ENCODE data around the gene ARHGEF17. TPM values are rescaled to one million over a fixed set of nuclear protein-coding genes. Genes with fewer than 3 reads are reported as not detected.

Gene ARHGEF17
- total RNA-seq, 1 donor from 2014 or later = 0.05 TPM

DNA sequence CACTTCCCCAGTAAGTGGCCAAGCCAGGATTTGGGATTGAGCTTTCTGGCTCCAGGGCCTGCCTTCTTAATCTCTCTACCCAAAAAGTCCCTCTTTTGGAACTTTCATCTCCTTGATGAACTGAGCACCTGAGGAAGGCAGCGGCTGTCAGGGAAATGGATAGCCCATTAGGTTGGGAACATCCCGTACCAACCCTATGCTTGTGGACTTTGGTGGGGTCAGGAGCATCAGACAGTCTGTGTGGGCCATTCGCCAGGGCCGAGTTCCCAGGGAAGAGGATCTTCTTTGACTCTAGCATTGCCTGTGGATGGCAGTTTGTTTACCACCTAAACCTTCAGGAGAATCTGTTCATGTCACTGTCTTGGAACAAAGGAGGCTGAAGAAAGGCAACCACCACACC lies 30.2 kb downstream of the ARHGEF17 start:
- H3K36me3 Mint-ChIP-seq (ENCODE audit: low read depth) = no peaks in the 10 kb centered on the region
- no peak overlapping the region for H3K27ac Mint-ChIP-seq
- H3K9me3 Mint-ChIP-seq = no peaks in the 10 kb centered on the region
- no peaks in the 10 kb centered on the region for H3K4me1 Mint-ChIP-seq (ENCODE audit: low read depth)
- H3K4me3 Mint-ChIP-seq = no peak overlapping the region
- H3K27me3 Mint-ChIP-seq (ENCODE audit: insufficient read depth) = peaks cover 9% of the 10 kb centered on the region
- intact Hi-C loops (cut with micrococcal nuclease) = no loop called here
- DNase-seq (ENCODE audit: low spot score) = no peak

DNA sequence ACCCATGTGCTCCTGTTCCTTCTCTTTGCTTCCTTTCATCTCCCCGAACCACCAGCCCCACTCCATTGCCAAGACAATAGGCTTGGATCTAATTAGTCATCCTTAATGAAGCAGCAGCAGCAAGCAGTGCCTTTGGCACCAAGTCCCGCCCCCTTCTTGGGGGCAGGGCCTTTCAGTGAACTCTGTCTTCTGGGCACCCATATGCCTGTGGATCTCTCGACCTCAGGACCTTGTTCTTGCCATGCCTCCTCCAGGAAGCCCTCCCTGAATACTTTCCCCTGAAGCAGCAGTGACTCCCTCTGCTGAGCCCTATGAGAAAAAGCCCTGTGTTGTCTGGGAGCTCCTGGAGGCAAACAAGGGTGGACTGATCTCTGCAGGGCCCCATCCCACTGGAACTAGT lies 32.1 kb downstream of the ARHGEF17 start:
- H3K4me1 Mint-ChIP-seq (ENCODE audit: low read depth) = no peaks in the 10 kb centered on the region
- H3K27ac Mint-ChIP-seq = no peak overlapping the region
- peaks cover 2% of the 10 kb centered on the region for H3K27me3 Mint-ChIP-seq (ENCODE audit: insufficient read depth)
- intact Hi-C loops (cut with micrococcal nuclease) = no loop called here
- H3K9me3 Mint-ChIP-seq = no peaks in the 10 kb centered on the region
- no peak overlapping the region for H3K4me3 Mint-ChIP-seq
- DNase-seq (ENCODE audit: low spot score) = no peak
- no peaks in the 10 kb centered on the region for H3K36me3 Mint-ChIP-seq (ENCODE audit: low read depth)

- Mint-ChIP-seq H3K27me3 (ENCODE audit: insufficient read depth) (peaks cover 2% of the 10 kb centered on the region), H3K9me3 (no peaks in the 10 kb centered on the region)
Measured at GRCh38 chr11:73342633-73343032, 34.6 kb downstream of the ARHGEF17 start.

DNA sequence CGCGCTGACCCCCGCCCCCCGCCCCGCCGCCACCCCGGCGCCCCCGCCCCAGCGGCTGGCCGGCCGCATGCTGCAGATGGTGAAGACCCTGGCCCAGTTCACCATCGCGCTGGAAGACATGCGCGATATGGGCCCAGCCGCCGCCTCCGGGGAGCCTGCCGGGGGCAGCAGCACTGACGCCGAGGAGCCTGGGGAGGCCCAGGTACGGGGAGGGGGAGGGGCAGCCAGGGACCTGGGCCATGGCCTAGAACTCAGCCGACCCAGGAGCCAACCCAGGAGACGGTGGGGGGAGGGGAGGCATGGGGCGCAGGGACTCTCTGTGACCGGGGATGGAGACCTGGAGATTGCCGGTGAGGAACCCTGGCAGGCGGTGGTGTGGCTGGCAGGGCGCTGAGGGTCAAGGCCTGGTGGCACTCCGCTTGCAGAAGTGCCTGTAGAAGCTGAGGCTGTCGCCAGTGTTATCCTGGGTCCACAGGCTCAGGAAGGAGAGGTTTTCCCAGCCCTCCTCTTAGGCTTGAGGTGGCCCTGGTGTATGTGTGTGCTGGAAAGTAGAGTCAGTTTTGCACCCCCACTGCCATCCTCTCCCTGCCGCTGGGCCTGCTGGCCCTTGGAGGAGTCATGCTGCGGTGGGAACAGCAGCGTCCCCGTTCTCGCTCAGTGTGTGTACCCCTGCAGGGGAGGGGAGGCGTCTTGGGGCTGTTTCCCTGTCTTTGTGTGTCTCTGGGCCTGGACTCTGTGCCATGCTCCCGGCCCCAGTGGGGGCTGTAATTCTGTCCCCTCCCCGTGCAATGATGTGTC lies 35.2 kb downstream of the ARHGEF17 start:
- Mint-ChIP-seq H3K9me3 (no peaks in the 10 kb centered on the region), H3K4me3 (no peak overlapping the region), H3K27me3 (ENCODE audit: insufficient read depth) (peaks cover 3% of the 10 kb centered on the region), H3K4me1 (ENCODE audit: low read depth) (no peaks in the 10 kb centered on the region), H3K36me3 (ENCODE audit: low read depth) (no peaks in the 10 kb centered on the region), H3K27ac (no peak overlapping the region)
- intact Hi-C loops (cut with micrococcal nuclease) = no loop called here
- no peak for DNase-seq (ENCODE audit: low spot score)

More at GRCh38 chr11:73342633-73343032, 34.6 kb downstream of the ARHGEF17 start:
- Mint-ChIP-seq H3K27ac (no peak overlapping the region), H3K4me3 (no peak overlapping the region), H3K4me1 (ENCODE audit: low read depth) (no peaks in the 10 kb centered on the region), H3K36me3 (ENCODE audit: low read depth) (no peaks in the 10 kb centered on the region)
- intact Hi-C loops (cut with micrococcal nuclease) = no loop called here
- DNase-seq (ENCODE audit: low spot score) = no peak

- Mint-ChIP-seq H3K9me3 (no peaks in the 10 kb centered on the region), H3K4me3 (no peak overlapping the region), H3K36me3 (ENCODE audit: low read depth) (no peaks in the 10 kb centered on the region), H3K4me1 (ENCODE audit: low read depth) (no peaks in the 10 kb centered on the region), H3K27ac (no peak overlapping the region), H3K27me3 (ENCODE audit: insufficient read depth) (peaks cover 4% of the 10 kb centered on the region)
- DNase-seq (ENCODE audit: low spot score) = no peak
- intact Hi-C loops (cut with micrococcal nuclease) = no loop called here
Measured at GRCh38 chr11:73344191-73344607, 36.1 kb downstream of the ARHGEF17 start.

- Mint-ChIP-seq H3K9me3 (no peaks in the 10 kb centered on the region), H3K27ac (no peak overlapping the region)
Measured at GRCh38 chr11:73345481-73346160, 37.5 kb downstream of the ARHGEF17 start.

DNA sequence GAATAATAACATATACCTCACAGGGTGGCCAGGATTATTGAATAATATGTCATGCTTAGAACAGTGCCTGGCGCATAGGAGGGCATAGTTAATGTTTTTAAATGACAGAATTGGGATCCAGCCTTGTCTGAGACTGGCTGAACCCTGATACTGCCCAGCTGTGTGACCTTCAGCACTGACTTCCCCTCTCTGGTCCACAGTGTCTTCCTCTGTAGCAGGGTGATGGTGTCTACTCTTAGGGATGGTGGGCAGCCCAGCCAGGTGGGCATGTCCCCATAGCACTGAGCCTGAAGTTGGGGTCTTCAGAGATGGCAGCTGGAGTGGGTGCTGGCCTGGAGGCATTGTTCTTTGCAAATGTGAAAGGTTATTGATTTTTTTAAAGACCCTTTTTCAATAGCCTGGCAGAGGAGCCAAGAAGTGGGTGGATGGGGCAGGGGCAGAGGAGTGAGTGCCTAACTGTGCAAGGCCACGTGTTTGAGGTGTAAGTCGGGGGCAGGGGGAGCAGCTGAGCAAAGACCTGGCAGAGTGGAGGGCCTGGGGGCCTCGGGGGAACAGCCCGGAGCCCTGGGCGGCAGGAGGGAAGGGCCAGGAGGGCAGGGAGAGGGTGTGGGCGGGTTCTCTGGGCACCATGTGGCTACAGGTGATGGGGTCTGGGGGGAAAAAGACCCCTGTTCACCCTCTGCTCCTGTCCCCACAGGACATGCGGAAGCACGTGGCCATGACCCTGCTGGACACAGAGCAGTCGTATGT lies 38.3 kb downstream of the ARHGEF17 start:
- Mint-ChIP-seq H3K36me3 (ENCODE audit: low read depth) (no peaks in the 10 kb centered on the region), H3K4me3 (no peak overlapping the region), H3K27me3 (ENCODE audit: insufficient read depth) (peaks cover 4% of the 10 kb centered on the region), H3K27ac (no peak overlapping the region), H3K4me1 (ENCODE audit: low read depth) (peaks cover 14% of the 10 kb centered on the region), H3K9me3 (no peaks in the 10 kb centered on the region)
- no peak for DNase-seq (ENCODE audit: low spot score)
- intact Hi-C loops (cut with micrococcal nuclease) = no loop called here

More at GRCh38 chr11:73345481-73346160, 37.5 kb downstream of the ARHGEF17 start:
- intact Hi-C loops (cut with micrococcal nuclease) = no loop called here
- no peak for DNase-seq (ENCODE audit: low spot score)
- Mint-ChIP-seq H3K36me3 (ENCODE audit: low read depth) (no peaks in the 10 kb centered on the region), H3K4me1 (ENCODE audit: low read depth) (peaks cover 6% of the 10 kb centered on the region), H3K27me3 (ENCODE audit: insufficient read depth) (peaks cover 4% of the 10 kb centered on the region), H3K4me3 (no peak overlapping the region)

DNA sequence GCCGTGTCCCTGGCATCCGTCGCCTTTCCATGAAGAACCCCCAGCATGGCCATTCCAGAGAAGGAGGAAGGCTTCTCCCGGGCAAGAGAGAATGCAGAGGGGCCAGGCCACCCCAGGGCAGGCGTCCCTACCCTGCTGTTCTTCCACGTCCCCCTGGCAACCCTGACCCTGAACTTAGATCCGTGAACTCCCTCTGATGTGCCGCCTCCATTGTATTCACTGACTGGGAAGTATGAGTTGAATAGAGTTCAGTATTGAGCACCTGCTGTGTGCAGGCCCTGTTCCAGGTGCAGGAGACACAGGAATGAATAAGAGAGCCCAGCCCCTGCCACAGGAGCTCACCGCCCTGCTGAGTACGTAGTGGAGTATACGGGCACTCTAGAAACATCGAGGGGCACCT lies 39.0 kb downstream of the ARHGEF17 start:
- H3K4me3 Mint-ChIP-seq = no peak overlapping the region
- peaks cover 16% of the 10 kb centered on the region for H3K4me1 Mint-ChIP-seq (ENCODE audit: low read depth)
- intact Hi-C loops (cut with micrococcal nuclease) = no loop called here
- H3K9me3 Mint-ChIP-seq = no peaks in the 10 kb centered on the region
- H3K27me3 Mint-ChIP-seq (ENCODE audit: insufficient read depth) = peaks cover 4% of the 10 kb centered on the region
- no peak for DNase-seq (ENCODE audit: low spot score)
- no peaks in the 10 kb centered on the region for H3K36me3 Mint-ChIP-seq (ENCODE audit: low read depth)
- H3K27ac Mint-ChIP-seq = no peak overlapping the region

DNA sequence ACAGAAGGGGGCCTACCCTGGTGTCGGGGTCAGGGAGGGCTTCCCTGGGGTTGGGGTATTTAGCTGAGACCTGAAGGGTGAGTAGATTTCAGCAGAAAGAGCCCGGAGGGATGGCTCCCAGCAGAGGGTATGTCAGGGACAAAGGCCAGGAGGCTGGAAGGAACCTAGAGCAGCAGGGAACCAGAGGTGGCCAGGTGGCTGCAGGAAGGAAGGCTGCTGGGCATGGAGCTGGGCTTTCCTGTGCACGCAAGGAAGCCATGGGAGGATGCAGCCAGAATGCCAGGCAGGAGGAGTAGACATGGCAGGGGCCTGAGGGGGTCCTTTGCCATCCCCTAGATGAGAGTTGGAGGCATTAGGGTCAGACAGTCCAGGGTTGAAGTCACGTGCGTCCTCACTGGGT lies 40.8 kb downstream of the ARHGEF17 start:
- H3K9me3 Mint-ChIP-seq = no peaks in the 10 kb centered on the region
- no peak overlapping the region for H3K4me3 Mint-ChIP-seq
- H3K27ac Mint-ChIP-seq = no peak overlapping the region
- no peaks in the 10 kb centered on the region for H3K36me3 Mint-ChIP-seq (ENCODE audit: low read depth)
- intact Hi-C loops (cut with micrococcal nuclease) = no loop called here
- DNase-seq (ENCODE audit: low spot score) = no peak
- peaks cover 6% of the 10 kb centered on the region for H3K27me3 Mint-ChIP-seq (ENCODE audit: insufficient read depth)
- peaks cover 23% of the 10 kb centered on the region for H3K4me1 Mint-ChIP-seq (ENCODE audit: low read depth)

- intact Hi-C loops (cut with micrococcal nuclease) = no loop called here
- Mint-ChIP-seq H3K27me3 (ENCODE audit: insufficient read depth) (peaks cover 6% of the 10 kb centered on the region), H3K4me3 (no peak overlapping the region), H3K9me3 (no peaks in the 10 kb centered on the region), H3K4me1 (ENCODE audit: low read depth) (peaks cover 23% of the 10 kb centered on the region), H3K36me3 (ENCODE audit: low read depth) (no peaks in the 10 kb centered on the region), H3K27ac (no peak overlapping the region)
- no peak for DNase-seq (ENCODE audit: low spot score)
Measured at GRCh38 chr11:73349633-73350032, 41.6 kb downstream of the ARHGEF17 start.

DNA sequence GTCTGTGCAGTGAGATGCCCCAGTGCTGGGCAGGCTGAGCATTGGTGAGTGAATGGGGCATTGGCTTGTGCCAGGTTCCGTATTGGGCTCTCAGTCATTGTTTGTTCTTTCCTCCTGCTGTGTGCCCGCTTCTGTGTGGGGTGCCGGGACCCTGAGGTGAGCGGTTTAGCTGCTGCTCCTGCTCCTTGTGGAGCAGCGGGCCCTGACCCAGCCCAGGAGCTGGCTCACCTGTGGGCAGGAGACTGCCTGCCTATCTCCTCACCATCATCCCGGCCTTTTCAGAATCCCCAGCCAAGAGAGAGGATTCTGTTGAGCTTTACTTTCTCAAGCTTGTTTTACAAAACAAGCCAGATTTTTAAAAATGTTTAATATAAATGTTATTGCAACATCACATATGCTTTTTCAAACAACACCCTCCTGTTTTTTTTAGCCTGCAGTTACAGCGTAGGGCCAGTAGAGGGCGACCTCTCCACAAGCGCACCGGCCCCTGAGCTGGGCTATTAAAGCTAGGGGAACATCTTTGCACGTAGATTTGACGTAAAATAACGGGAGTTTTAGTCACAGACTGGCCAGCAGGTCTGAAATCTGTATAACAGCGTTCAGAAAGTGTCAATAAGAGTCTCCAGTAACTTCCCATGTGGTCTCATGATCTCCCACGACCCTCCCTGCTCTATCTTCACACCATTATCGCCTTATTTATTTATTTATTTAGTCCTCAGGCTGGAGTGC lies 43.0 kb downstream of the ARHGEF17 start:
- Mint-ChIP-seq H3K27ac (no peak overlapping the region), H3K36me3 (ENCODE audit: low read depth) (no peaks in the 10 kb centered on the region), H3K9me3 (no peaks in the 10 kb centered on the region), H3K27me3 (ENCODE audit: insufficient read depth) (peaks cover 8% of the 10 kb centered on the region), H3K4me3 (no peak overlapping the region), H3K4me1 (ENCODE audit: low read depth) (peaks cover 23% of the 10 kb centered on the region)
- intact Hi-C loops (cut with micrococcal nuclease) = loop anchor here (1.0 kb wide), 4 partner anchors 25 to 310 kb away; partner anchors contain the start of genes ARHGEF17 and RELT
- DNase-seq (ENCODE audit: low spot score) = peak; percentile 46

GRCh38 chr11:73353422-73353821 lies 45.3 kb downstream of the ARHGEF17 start:
- Mint-ChIP-seq H3K9me3 (no peaks in the 10 kb centered on the region), H3K27me3 (ENCODE audit: insufficient read depth) (peaks cover 4% of the 10 kb centered on the region), H3K4me1 (ENCODE audit: low read depth) (peaks cover 23% of the 10 kb centered on the region), H3K27ac (no peak overlapping the region), H3K36me3 (ENCODE audit: low read depth) (no peaks in the 10 kb centered on the region), H3K4me3 (no peak overlapping the region)
- no peak for DNase-seq (ENCODE audit: low spot score)
- intact Hi-C loops (cut with micrococcal nuclease) = no loop called here

Measured in activated T-helper 1 cell treated with anti-CD3 and anti-CD28 coated beads, Interleukin-12 subunit alpha, Interleukin-12 subunit beta, Interleukin-2, Interleukin-4 antibody, amounts not matched to agents 30 ng/mL and 10 ng/mL and 1 ng/mL, durations not matched to agents 14 hours and 24 hours and 36 hours (primary cell).